Activated CD8-positive, alpha-beta memory T cell treated with anti-CD3 and anti-CD28 coated beads for 1 hour (primary cell): ENCODE data around the gene OPN5.

Experiments
- DNase-seq, 2 donors: peaks; one replicate each; pipeline ENCODE4 v3.0.0-alpha.2; 2020; ENCODE audit warnings: low read depth in 1 of 2; ENCODE audit errors: extremely low read depth in 1 of 2

The OPN5 gene

GRCh38 chr6:47852727-47853126, 70.9 kb downstream of the OPN5 start:
- no peak for DNase-seq

- no peak for DNase-seq
These were observed 71.9 kb downstream of the OPN5 start for GRCh38 chr6:47853766-47854165.

- no peak for DNase-seq
These were observed 73.1 kb downstream of the OPN5 start for GRCh38 chr6:47854971-47855370.

GRCh38 chr6:47859175-47859574, 77.3 kb downstream of the OPN5 start:
- no peak for DNase-seq

- DNase-seq, result no peak
These were observed 80.9 kb downstream of the OPN5 start for GRCh38 chr6:47862731-47863130.

- no peak for DNase-seq
These were observed 83.4 kb downstream of the OPN5 start for GRCh38 chr6:47865206-47865605.

GRCh38 chr6:47875593-47875992, 93.8 kb downstream of the OPN5 start:
- DNase-seq, result no peak
